GM18499 (cell line): ENCODE measurements around the gene KLHL28.

Source experiments
- ATAC-seq: cut with Tn5 transposase; IDR thresholded peaks from one replicate; pipeline ENCODE4 v1.9.1; 2021; ENCODE audit warnings: moderate number of reproducible peaks; ENCODE audit not compliant: insufficient read depth, unreplicated experiment

The KLHL28 gene

DNA sequence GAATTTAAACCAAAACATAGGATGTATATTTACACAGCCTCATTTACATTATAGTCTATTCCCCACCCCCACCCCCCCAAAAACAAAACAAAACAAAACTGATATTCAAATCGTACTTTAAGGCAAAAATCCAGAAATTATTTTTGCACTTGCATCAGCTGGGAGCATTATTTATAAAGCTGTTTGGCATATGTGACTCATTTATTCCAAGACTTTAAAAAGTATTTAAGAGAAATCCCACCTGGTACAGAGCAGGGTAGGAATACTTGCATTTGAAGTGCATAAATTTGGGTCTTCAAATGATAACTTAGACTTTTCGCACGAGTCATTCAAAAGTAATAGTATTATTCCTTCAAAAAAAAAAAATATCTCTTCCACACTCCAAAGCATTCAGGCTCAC lies 1.1 kb downstream of the KLHL28 start:
- no peak for ATAC-seq

GRCh38 chr14:44960146-44960545 lies 1.6 kb downstream of the KLHL28 start:
- ATAC-seq: no peak

DNA sequence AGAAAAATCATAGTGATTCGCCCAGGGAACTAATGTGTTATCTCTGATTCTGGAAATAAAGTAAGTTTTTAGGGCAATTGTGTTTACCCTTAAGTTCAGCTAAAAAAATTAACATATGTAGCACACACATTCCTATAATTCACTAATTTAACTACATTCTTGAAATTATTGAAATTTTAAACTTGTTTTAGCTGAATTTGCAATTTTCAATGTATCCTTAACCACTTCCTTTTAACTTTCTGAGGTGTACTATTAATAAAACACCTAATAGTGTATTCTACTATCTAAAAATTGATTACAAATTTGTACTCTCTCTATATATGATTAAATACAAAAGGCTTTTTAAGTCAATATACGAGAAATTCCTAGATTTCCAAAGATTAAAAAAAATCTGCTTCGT lies 2.2 kb downstream of the KLHL28 start:
- no peak for ATAC-seq

- ATAC-seq: no peak
These were observed 4.9 kb downstream of the KLHL28 start for GRCh38 chr14:44956866-44957265.

GRCh38 chr14:44955528-44955927 lies 6.2 kb downstream of the KLHL28 start:
- ATAC-seq: no peak

- no peak for ATAC-seq
These were observed 7.0 kb downstream of the KLHL28 start for GRCh38 chr14:44954750-44955149.

GRCh38 chr14:44952391-44953110 lies 9.2 kb downstream of the KLHL28 start:
- ATAC-seq: no peak

GRCh38 chr14:44951051-44951450 lies 10.7 kb downstream of the KLHL28 start:
- no peak for ATAC-seq

DNA sequence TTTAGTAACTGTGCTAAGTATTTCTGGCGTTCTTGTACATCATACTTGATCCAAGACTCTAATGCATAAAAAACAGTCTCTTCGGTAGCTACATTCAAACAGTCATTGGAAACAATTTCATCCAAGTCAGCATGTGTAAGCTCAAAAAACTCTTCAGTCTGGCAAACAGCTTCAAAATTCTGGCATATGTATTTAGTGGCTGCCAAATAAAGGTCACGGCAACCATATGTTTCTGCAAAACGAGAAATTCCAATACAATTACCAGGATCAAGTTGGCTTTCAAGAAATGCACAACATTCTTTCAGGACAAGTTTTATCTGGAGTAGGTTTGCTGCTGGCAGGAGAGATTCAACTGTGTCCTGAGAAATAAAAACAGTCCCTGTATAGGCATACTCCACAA lies 16.5 kb downstream of the KLHL28 start:
- no peak for ATAC-seq

- no peak for ATAC-seq
These were observed 17.6 kb downstream of the KLHL28 start for GRCh38 chr14:44944107-44944506.

- no peak for ATAC-seq
These were observed 19.3 kb downstream of the KLHL28 start for GRCh38 chr14:44942436-44942835.

DNA sequence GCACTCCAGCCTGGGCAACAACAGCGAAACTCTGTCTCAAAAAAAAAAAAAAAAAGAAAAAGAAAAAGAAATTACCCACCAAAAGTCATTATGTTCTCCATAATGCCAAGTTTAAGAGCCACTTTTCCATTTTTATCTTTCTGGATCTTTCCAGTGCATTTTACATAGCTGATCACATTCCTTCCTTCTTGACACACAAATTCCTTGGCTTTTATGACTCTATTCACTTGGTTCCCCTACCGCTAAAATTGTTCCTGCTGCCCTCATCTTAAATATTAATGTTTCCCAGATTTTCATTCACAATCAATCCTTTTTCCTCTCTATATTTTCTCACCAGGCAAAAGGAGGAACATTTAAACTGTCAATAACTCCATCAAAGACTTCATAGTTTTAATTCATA lies 20.2 kb downstream of the KLHL28 start:
- ATAC-seq: no peak

DNA sequence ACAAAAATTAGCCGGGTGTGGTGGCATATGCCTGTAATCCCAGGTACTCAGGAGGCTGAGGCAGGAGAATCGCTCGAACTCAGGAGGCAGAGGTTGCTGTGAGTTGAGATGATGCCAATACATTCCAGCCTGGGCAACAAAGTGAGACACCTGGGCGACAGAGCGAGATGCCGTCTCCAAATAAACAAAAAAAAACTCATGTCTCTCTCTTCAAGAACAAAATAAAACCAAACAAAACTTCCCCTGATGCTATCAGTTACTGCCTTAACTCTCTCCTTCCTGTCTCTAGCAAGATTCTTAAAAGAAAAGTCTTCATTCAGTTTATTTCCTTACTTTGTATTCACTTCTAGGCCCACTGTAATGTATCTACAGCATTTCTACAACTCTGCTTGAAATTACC lies 20.8 kb downstream of the KLHL28 start:
- no peak for ATAC-seq

GRCh38 chr14:44940211-44940610 lies 21.5 kb downstream of the KLHL28 start:
- no peak for ATAC-seq

DNA sequence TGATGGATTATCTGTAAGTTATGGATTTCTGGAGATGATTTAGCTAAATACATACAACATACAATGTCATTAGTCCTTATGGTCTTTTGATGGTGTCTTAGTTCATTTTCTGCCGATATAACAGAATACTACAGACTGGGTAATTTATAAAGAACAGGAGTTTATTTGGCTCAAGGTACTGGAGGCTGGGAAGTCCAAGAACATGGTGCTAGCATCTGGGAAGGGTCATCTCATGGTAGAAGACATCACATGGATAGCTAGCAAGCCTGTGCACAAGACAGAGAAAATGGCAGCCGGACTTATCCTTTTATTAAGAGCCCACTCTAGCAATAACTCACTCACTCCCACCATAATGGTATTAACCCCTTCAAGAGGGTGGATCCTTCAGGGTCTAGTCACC lies 24.2 kb downstream of the KLHL28 start:
- ATAC-seq: no peak

DNA sequence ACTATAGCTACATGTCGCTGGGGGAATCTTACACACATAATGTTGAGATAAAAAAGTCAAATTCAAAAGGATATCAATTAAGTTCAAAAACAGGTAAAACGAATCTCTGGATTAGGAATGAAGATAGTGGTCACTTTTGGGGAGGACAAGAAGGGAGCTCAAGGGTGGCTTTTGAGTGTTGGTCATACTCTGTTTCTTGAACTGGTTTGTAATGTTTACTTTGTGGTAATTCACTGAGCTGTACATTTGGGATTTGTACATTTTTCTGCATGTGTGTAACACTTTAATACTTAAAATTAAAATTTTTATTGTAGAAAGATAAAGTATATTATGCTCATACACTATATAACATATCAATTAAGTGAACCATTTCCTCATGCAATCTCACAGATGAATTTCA lies 26.6 kb downstream of the KLHL28 start:
- no peak for ATAC-seq

GRCh38 chr14:44928793-44929192 lies 33.0 kb downstream of the KLHL28 start:
- ATAC-seq: no peak

- ATAC-seq: no peak
These were observed 46.9 kb downstream of the KLHL28 start for GRCh38 chr14:44914849-44915248.

DNA sequence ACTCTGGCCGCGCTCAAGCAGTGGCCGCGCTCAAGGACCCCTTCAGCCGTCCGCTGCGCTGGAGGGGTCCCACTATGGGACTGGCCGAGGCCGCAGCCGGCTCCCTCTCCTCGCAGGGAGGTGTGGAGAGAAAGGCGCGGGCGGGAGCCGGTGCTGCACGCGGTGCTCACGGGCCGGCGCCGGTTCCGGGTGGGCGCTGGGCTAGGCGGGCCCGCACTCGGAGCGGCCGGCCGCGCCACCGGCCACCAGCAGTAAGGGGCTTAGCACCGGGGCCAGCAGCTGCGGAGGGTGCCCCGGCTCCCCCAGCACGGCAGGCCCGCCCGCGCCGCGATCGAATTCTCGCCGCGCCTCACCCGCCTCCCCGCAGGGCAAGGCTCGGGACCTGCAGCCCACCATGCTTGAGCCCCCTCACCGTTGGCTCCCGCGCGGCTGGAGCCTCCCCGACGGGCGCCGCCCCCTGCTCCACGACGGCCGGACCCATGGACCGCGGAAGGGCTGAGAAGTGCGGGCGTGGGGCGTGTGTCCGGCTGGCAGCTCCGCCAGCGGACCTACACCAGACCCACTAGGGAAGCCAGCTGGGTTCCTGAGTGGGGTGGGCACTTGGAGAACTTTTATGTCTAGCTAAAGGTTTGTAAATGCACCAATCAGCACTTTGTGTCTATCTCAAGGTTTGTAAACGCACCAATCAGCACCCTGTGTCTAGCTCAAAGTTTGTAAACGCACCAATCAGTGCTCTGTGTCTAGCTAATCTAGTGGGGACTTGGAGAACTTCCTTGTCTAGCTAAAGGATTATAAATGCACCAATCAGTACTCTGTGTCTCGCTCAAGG lies 49.5 kb downstream of the KLHL28 start:
- ATAC-seq: no peak

DNA sequence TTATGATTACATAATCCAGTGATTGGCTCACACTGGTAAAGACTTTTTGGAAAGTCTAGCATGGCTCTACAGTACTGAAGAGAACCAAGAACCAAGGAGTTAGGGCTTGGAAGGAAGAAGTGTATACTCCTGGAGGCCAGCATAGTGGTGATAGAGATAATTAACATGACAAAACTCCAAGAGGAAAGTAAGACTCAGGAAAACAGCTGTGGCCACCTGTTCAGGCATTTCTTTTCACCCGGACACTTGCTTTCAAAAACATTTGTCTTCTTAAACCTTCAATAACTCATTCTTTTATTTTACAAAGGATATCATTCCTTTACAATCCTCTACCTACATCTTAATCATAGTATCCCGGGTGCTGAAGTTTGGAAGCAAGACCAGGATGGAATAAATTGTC lies 50.9 kb downstream of the KLHL28 start:
- no peak for ATAC-seq

DNA sequence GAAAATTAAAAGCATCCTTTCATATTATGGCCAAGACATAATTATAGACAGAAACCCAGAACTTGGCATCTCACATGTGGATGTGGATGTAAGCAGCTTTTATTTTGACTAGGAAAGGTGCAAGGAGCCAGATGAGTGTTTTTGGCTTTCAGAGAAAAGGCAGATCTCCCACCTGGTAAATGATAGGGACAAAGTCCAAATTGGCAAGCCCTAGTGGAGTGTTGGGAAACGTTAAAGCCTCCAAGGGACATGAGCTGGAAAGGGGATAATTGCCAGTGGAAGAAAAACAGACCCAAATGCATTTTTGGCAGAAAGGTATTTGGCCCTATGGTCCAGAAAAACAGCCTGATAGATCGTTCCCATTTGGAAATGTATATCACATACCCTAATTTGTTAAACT lies 60.1 kb downstream of the KLHL28 start:
- no peak for ATAC-seq

DNA sequence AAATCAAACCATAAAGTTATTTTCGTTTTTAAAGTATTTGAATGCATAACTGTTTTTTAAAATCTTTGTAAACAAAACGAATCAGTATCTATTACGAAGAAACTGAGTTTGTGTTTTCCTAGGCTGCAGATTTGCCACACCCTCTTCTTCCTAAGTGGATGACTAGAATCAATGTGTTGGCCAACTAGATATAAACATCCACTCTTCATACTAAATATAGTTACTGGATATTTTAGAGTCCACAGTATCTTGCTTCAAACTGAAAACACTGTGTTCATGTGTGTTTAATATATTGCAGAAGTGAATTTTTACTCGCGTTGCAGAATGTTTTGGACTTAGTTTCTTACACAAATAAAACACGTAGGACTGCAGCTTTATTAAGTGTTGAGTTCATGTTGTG lies 63.2 kb downstream of the KLHL28 start:
- no peak for ATAC-seq
